Gastroesophageal sphincter (tissue), 4 donors: ENCODE measurements around the gene LPP. TPM values are rescaled to one million over a fixed set of nuclear protein-coding genes. Genes with fewer than 3 reads are reported as not detected.

ENCODE experiments used
- ATAC-seq: fragments of 150-250 bp; one replicate; pipeline ENCODE4 v1.9.1; 2016; ENCODE audit warnings: mild to moderate bottlenecking, moderate library complexity
- H3K27ac ChIP-seq, 4 donors: fragments of 200-600 bp; sonication (generic) in 3 of 4; 1 replicate in 3 of 4; 2 replicates in 1 of 4; pipeline ENCODE4 v1.5.1; 2016 to 2019
- H3K27me3 ChIP-seq: fragments of 200-600 bp; sonication (generic); one replicate; pipeline ENCODE4 v1.5.1; 2019
- H3K36me3 ChIP-seq, 2 donors: fragments of 200-600 bp; sonication (generic); one replicate each; pipeline ENCODE4 v1.5.1; 2019; ENCODE audit warnings: control low read depth in 1 of 2
- H3K4me1 ChIP-seq, 3 donors: fragments of 200-600 bp; sonication (generic); 1 replicate in 2 of 3; 2 replicates in 1 of 3; pipeline ENCODE4 v1.5.1; 2016 to 2019; ENCODE audit warnings: control low read depth in 2 of 3
- H3K4me3 ChIP-seq, 2 donors: fragments of 200-600 bp; sonication (generic); one replicate each; pipeline ENCODE4 v1.5.1; 2019; ENCODE audit warnings: mild to moderate bottlenecking in 1 of 2, moderate library complexity in 1 of 2
- H3K9me3 ChIP-seq, 3 donors: fragments of 200-600 bp; sonication (generic); one replicate each; pipeline ENCODE4 v1.5.1; 2017 to 2019; ENCODE audit warnings: control low read depth in 2 of 3
- EP300 ChIP-seq: sonication (generic); formaldehyde crosslinking; IDR thresholded peaks from one replicate; pipeline ENCODE4 v1.6.1; 2017; ENCODE audit warnings: antibody characterized with exemption, mild to moderate bottlenecking
- POLR2A ChIP-seq, 2 donors: fragments of 450-650 bp; IDR thresholded peaks; one replicate each; pipeline ENCODE4 v1.6.1; 2017; ENCODE audit warnings: antibody characterized with exemption in 2 of 2, mild to moderate bottlenecking in 2 of 2, moderate library complexity in 1 of 2
- POLR2AphosphoS5 ChIP-seq: sonication (generic); formaldehyde crosslinking; IDR thresholded peaks from one replicate; pipeline ENCODE4 v1.6.1; 2017; ENCODE audit warnings: antibody characterized with exemption
- WGBS, 2 donors: methylation state at CpG; one replicate each; pipeline ENCODE4 v1.1.5; 2018; ENCODE audit warnings: low coverage in 1 of 2; 5-methylcytosine and 5-hydroxymethylcytosine counted together
- total RNA-seq, 4 donors: library from RNA; depleted of rRNA; stranded (reverse); fragments of >200 nt; gene quantifications; one replicate each; pipeline ENCODE4 v1.1.0, GENCODE V29; 2016
- TF ChIP-seq, protein P1 (sequence below), 4 experiments: fragments of 200-600 bp in 2 of 4; fragments of 450-650 bp in 2 of 4; sonication (generic) in 1 of 4; IDR thresholded peaks; one replicate each; pipeline ENCODE4 v1.5.1; 2017 to 2019; ENCODE audit warnings: antibody characterized with exemption in 4 of 4, mild to moderate bottlenecking in 2 of 4, moderate library complexity in 2 of 4

Gene LPP
- total RNA-seq, 4 donors from 2014 or later, result 1,243 to 2,297 (median 2,164) TPM

DNA sequence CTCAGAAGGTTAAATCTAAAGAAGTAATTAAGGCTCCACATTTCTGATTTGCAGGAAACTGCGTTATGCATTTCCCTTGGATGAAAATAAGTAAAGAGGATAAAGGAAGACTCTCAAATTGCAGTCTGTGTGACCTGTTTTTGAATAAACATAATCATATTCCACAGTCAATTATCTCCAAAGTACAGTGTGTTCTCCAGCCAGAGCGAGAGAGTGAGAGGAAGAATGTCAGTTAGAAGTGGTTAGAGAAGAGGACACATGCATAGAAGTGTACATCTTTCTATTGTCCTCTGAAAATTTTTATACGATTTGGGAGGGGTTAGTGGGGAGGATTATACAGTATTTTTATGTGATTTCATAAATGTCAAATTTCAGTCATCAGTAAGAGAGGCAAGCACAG is 487.1 kb downstream of the LPP start:
- H3K9me3 ChIP-seq, result no peaks in the 10 kb centered on the region
- peak overlapping the region in 3 of 4 donors; percentile 21 to 56 (median 33) for H3K27ac ChIP-seq
- 47 to 58% methylated on average over 2 to 3 of the region's 3 CpGs for WGBS, 2 donors
- H3K36me3 ChIP-seq, result no peaks in the 10 kb centered on the region
- H3K27me3 ChIP-seq, result no peaks in the 10 kb centered on the region
- H3K4me1 ChIP-seq, result peaks cover under 1 to 46% (median 3%) of the 10 kb centered on the region in 3 donors
- TF ChIP-seq, protein P1, sequence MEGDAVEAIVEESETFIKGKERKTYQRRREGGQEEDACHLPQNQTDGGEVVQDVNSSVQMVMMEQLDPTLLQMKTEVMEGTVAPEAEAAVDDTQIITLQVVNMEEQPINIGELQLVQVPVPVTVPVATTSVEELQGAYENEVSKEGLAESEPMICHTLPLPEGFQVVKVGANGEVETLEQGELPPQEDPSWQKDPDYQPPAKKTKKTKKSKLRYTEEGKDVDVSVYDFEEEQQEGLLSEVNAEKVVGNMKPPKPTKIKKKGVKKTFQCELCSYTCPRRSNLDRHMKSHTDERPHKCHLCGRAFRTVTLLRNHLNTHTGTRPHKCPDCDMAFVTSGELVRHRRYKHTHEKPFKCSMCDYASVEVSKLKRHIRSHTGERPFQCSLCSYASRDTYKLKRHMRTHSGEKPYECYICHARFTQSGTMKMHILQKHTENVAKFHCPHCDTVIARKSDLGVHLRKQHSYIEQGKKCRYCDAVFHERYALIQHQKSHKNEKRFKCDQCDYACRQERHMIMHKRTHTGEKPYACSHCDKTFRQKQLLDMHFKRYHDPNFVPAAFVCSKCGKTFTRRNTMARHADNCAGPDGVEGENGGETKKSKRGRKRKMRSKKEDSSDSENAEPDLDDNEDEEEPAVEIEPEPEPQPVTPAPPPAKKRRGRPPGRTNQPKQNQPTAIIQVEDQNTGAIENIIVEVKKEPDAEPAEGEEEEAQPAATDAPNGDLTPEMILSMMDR (IDR thresholded peaks at IDR 0.05), result no peak
- TF ChIP-seq POLR2AphosphoS5, result peak; percentile 17
- ATAC-seq, result no peak
- H3K4me3 ChIP-seq, result no peak overlapping the region

DNA sequence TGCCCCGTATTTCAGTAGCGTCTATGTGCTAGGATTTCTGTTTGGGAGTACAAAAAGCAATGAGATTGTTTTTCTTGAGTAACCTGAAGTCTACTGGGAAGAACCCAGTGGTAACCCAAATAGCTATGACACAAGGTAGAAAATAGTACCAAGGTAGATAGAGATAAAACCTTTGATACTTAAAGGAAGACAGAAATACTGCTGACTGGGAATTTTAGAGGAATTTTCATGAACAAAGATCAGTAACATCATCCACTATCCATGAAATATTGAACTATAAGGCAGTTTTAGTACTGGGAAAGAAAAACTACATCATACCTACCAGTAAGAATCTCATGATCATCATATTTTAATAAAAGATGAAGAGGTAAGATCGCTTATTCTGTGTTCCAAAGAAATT is 489.8 kb downstream of the LPP start:
- H3K4me3 ChIP-seq, result no peak overlapping the region
- H3K9me3 ChIP-seq, result no peaks in the 10 kb centered on the region
- H3K4me1 ChIP-seq, result peaks cover 6 to 59% (median 12%) of the 10 kb centered on the region in 3 donors
- peak overlapping the region in 1 of 4 donors; percentile 9 for H3K27ac ChIP-seq
- H3K27me3 ChIP-seq, result no peaks in the 10 kb centered on the region
- no peaks in the 10 kb centered on the region for H3K36me3 ChIP-seq
- WGBS, 2 donors, result 84 to 95% methylated on average over 2 to 3 of the region's 3 CpGs
- TF ChIP-seq EP300, result no peak
- TF ChIP-seq POLR2A (IDR thresholded peaks at IDR 0.05), result no peak
- no peak for TF ChIP-seq POLR2AphosphoS5
- TF ChIP-seq, protein P1 (IDR thresholded peaks at IDR 0.05), result no peak
- ATAC-seq, result no peak

DNA sequence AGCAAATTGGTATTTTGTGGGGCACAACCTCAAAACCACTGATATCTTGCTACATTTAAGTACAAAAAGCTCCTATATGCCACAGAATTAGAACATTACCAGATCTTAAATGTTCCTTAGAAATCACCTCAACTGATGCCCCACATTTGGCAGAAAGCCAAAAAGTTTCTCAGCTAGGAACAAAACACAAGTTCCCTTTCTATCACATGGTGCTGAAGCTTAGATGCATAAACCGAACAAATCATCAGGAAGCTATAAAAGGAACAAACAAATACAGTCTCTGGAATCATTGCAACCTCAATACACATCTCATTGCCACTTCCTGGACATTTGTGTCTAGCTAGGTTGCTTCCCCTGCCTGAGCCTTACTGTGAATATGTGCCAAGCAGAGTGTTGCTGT is 492.6 kb downstream of the LPP start:
- no peaks in the 10 kb centered on the region for H3K27me3 ChIP-seq
- peaks cover 6 to 62% (median 12%) of the 10 kb centered on the region in 3 donors for H3K4me1 ChIP-seq
- no peaks in the 10 kb centered on the region for H3K9me3 ChIP-seq
- 0 to 10% methylated on average over 1 of the region's 1 CpG for WGBS, 2 donors
- peak overlapping the region in 2 of 4 donors; percentile 39 to 53 for H3K27ac ChIP-seq
- peak; percentile 29 for ATAC-seq
- no peak overlapping the region for H3K4me3 ChIP-seq
- no peak for TF ChIP-seq EP300
- peak; percentile 55 for TF ChIP-seq POLR2AphosphoS5
- no peaks in the 10 kb centered on the region for H3K36me3 ChIP-seq

DNA sequence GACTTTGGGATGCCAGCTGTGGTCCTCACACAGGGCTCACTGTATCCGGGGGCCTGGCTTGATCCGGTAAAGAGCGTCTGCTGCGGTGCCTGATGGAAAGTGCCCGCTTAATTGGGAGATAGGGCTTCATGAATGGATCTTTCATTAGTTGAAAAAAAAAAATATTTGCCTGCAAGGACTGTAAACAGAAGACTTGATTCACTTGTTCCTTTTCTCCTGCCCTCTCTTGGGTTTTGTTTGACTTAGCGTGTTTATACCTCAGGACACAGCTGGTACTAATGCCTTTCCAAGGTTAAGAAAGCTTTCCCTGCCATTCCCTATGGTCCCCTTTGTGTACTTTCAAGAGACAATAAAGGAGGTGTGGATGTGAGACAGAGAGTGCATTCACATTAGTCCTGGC is 493.3 kb downstream of the LPP start:
- no peak for ATAC-seq
- H3K4me1 ChIP-seq, result peaks cover 6 to 58% (median 14%) of the 10 kb centered on the region in 3 donors
- H3K36me3 ChIP-seq, result no peaks in the 10 kb centered on the region
- TF ChIP-seq POLR2AphosphoS5, result no peak
- TF ChIP-seq, protein P1 (IDR thresholded peaks at IDR 0.05), result no peak
- no peak for TF ChIP-seq POLR2A (IDR thresholded peaks at IDR 0.05)
- no peak for TF ChIP-seq EP300
- H3K4me3 ChIP-seq, result no peak overlapping the region
- no peaks in the 10 kb centered on the region for H3K9me3 ChIP-seq
- no peaks in the 10 kb centered on the region for H3K27me3 ChIP-seq
- peak overlapping the region in 3 of 4 donors; percentile 39 to 53 (median 49) for H3K27ac ChIP-seq
- 83 to 95% methylated on average over 5 to 6 of the region's 6 CpGs for WGBS, 2 donors

DNA sequence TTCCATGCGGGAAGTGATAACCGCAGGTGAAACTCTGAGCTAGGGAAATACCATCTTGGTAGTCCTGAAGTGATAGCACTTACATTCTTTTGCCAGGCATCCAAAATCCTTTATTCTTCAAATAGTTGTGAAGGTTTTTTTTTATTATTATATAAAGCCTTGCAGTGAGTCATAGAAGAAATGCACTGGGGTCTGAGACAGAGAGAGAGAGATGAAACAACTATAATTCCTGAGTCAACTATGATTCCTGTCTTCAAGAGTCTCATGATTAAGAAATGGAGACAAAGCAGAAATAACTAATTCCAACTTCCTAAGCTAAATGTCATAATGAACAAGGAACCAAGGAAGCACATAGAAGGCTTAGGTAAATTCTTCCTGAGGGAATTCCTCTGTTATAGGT is 495.6 kb downstream of the LPP start:
- H3K9me3 ChIP-seq, result no peaks in the 10 kb centered on the region
- peaks cover 6 to 58% (median 14%) of the 10 kb centered on the region in 3 donors for H3K4me1 ChIP-seq
- no peak for ATAC-seq
- no peaks in the 10 kb centered on the region for H3K36me3 ChIP-seq
- 90% methylated on average over 2 of the region's 2 CpGs; no CpG with 5 or more reads in 1 of the 2 donors for WGBS, 2 donors
- H3K27me3 ChIP-seq, result no peaks in the 10 kb centered on the region
- TF ChIP-seq, protein P1 (IDR thresholded peaks at IDR 0.05), result no peak
- TF ChIP-seq POLR2A (IDR thresholded peaks at IDR 0.05) (no peak), EP300 (no peak), POLR2AphosphoS5 (no peak)
- H3K27ac ChIP-seq, result no peak overlapping the region
- no peak overlapping the region for H3K4me3 ChIP-seq
